ENCODE data around the gene ZNF595.

- no peak for TF ChIP-seq CTCF (IDR thresholded peaks at IDR 0.05; ENCODE audit: low read depth, low read length, poor library complexity, severe bottlenecking)
- TF ChIP-seq EZH2phosphoT487 (IDR thresholded peaks at IDR 0.05; ENCODE audit: borderline replicate concordance, low read length), result no peak
Observed at GRCh38 chr4:107444-108429, 54.6 kb downstream of the ZNF595 start.
